ENCODE data around the gene SMCO3.

GRCh38 chr12:14781563-14781962 lies 32.4 kb downstream of the SMCO3 start:
- TF ChIP-seq CTCF (IDR thresholded peaks at IDR 0.05) (no peak), EP300 (IDR thresholded peaks at IDR 0.05) (no peak), POLR2A (IDR thresholded peaks at IDR 0.05) (no peak), POLR2AphosphoS5 (IDR thresholded peaks at IDR 0.05) (no peak)
